ENCODE measurements around the gene MUSTN1. TPM values are rescaled to one million over a fixed set of nuclear protein-coding genes. Genes with fewer than 3 reads are reported as not detected.

MUSTN1 gene
- total and polyA plus RNA-seq, 4 donors: 0.25 to 12.1 (median 3.9) TPM

DNA sequence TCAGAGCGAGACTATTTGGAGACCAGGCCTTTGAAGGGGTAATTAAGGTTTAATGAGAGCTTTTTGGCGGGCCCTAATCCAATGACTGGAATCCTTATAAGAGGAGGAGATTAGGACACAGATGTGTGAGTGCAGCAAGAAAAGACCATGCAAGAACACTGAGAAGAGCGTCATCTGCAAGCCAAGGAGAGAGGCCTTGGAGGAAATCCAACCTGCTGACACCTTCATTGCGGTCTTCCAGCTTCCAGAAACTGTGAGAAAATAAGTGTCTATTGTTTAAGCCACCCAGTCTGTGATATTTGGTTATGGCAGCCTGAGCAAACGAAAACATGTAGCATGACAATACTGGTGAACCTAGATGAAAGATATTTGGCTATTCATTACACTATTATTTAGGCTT, 23.0 kb upstream of the MUSTN1 start:
- Histone ChIP-seq H3K4me1 (ENCODE audit: control insufficient read depth in 4 of 4, insufficient read depth in 4 of 4, low read length in 3 of 4) (no peaks in the 10 kb centered on the region), H3K9me3 (ENCODE audit: control insufficient read depth in 4 of 4, low read length in 3 of 4) (no peaks in the 10 kb centered on the region), H3K36me3 (ENCODE audit: control insufficient read depth in 4 of 4, insufficient read depth in 3 of 4, low read depth in 1 of 4, low read length in 3 of 4) (peaks cover 0 to 9% (median 0%) of the 10 kb centered on the region in 4 donors), H3K9ac (ENCODE audit: low read depth in 1 of 2, low read length in 2 of 2) (no peak overlapping the region), H3K4me3 (ENCODE audit: low read depth in 1 of 3, low read length in 3 of 3) (no peak overlapping the region), H3K27me3 (ENCODE audit: control insufficient read depth in 4 of 4, insufficient read depth in 4 of 4, low read length in 3 of 4) (no peaks in the 10 kb centered on the region), H3K27ac (ENCODE audit: low read depth in 1 of 2, low read length in 2 of 2) (no peak overlapping the region)
- 96% methylated on average over 5 of the region's 5 CpGs for WGBS
- TF ChIP-seq YY1 (IDR thresholded peaks at IDR 0.05) (no peak), MAX (IDR thresholded peaks at IDR 0.05) (no peak), FOXA1 (IDR thresholded peaks at IDR 0.05) (no peak), SP1 (IDR thresholded peaks at IDR 0.05) (no peak), NR2F2 (IDR thresholded peaks at IDR 0.05) (no peak), ZBTB33 (IDR thresholded peaks at IDR 0.05) (no peak), RAD21 (IDR thresholded peaks at IDR 0.05) (no peak), TAF1 (conservative IDR thresholded peaks at IDR 0.05) (no peak), HNF4A (conservative IDR thresholded peaks at IDR 0.05) (no peak), JUND (IDR thresholded peaks at IDR 0.05) (no peak), EGR1 (IDR thresholded peaks at IDR 0.05; ENCODE audit: low read depth in 2 of 2) (no peak), GABPA (IDR thresholded peaks at IDR 0.05 in 1 of 2, conservative IDR thresholded peaks at IDR 0.05 in 1 of 2) (no peak), REST (IDR thresholded peaks at IDR 0.05) (no peak), RXRA (IDR thresholded peaks at IDR 0.05) (no peak), FOXA2 (IDR thresholded peaks at IDR 0.05) (no peak), ATF3 (IDR thresholded peaks at IDR 0.05) (no peak)
- DNase-seq (ENCODE audit: low spot score): no peak

DNA sequence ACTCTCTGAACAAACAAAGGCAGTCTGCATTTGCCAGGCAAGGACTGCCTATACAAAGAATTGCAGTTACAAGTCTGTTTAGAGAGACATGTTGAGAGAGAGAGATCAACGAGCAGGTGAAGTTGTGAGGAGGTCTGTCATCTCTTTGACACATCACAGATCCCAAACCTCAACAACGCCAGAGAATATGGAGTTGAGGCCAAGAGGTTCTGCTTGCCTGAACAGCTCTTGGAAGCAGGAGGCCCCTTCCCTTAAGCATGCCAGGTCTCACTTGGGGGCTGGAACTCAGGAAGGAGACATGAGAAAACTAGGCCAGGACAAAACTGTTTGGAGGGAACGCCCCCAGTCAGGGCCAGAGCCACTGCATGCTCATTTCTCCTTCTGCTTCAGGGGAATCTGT, 22.3 kb upstream of the MUSTN1 start:
- DNase-seq (ENCODE audit: low spot score): no peak
- H3K36me3 ChIP-seq (ENCODE audit: control insufficient read depth in 4 of 4, insufficient read depth in 3 of 4, low read depth in 1 of 4, low read length in 3 of 4): peaks cover 0 to 14% (median 0%) of the 10 kb centered on the region in 4 donors
- H3K27me3 ChIP-seq (ENCODE audit: control insufficient read depth in 4 of 4, insufficient read depth in 4 of 4, low read length in 3 of 4): no peaks in the 10 kb centered on the region
- H3K4me3 ChIP-seq (ENCODE audit: low read depth in 1 of 3, low read length in 3 of 3): no peak overlapping the region
- no peak overlapping the region for H3K27ac ChIP-seq (ENCODE audit: low read depth in 1 of 2, low read length in 2 of 2)
- H3K4me1 ChIP-seq (ENCODE audit: control insufficient read depth in 4 of 4, insufficient read depth in 4 of 4, low read length in 3 of 4): no peaks in the 10 kb centered on the region
- 94% methylated on average over 3 of the region's 3 CpGs for WGBS
- H3K9ac ChIP-seq (ENCODE audit: low read depth in 1 of 2, low read length in 2 of 2): no peak overlapping the region
- H3K9me3 ChIP-seq (ENCODE audit: control insufficient read depth in 4 of 4, low read length in 3 of 4): no peaks in the 10 kb centered on the region
- TF ChIP-seq NR2F2 (IDR thresholded peaks at IDR 0.05): no peak
- no peak for TF ChIP-seq JUND (IDR thresholded peaks at IDR 0.05)
- TF ChIP-seq MAX (IDR thresholded peaks at IDR 0.05): no peak
- no peak for TF ChIP-seq RXRA (IDR thresholded peaks at IDR 0.05)
- no peak for TF ChIP-seq TAF1 (conservative IDR thresholded peaks at IDR 0.05)
- TF ChIP-seq FOXA2 (IDR thresholded peaks at IDR 0.05): no peak
- no peak for TF ChIP-seq YY1 (IDR thresholded peaks at IDR 0.05)
- no peak for TF ChIP-seq EGR1 (IDR thresholded peaks at IDR 0.05; ENCODE audit: low read depth in 2 of 2)
- no peak for TF ChIP-seq REST (IDR thresholded peaks at IDR 0.05)
- TF ChIP-seq GABPA (IDR thresholded peaks at IDR 0.05 in 1 of 2, conservative IDR thresholded peaks at IDR 0.05 in 1 of 2): no peak
- TF ChIP-seq ATF3 (IDR thresholded peaks at IDR 0.05): no peak
- no peak for TF ChIP-seq RAD21 (IDR thresholded peaks at IDR 0.05)
- TF ChIP-seq, protein P1, sequence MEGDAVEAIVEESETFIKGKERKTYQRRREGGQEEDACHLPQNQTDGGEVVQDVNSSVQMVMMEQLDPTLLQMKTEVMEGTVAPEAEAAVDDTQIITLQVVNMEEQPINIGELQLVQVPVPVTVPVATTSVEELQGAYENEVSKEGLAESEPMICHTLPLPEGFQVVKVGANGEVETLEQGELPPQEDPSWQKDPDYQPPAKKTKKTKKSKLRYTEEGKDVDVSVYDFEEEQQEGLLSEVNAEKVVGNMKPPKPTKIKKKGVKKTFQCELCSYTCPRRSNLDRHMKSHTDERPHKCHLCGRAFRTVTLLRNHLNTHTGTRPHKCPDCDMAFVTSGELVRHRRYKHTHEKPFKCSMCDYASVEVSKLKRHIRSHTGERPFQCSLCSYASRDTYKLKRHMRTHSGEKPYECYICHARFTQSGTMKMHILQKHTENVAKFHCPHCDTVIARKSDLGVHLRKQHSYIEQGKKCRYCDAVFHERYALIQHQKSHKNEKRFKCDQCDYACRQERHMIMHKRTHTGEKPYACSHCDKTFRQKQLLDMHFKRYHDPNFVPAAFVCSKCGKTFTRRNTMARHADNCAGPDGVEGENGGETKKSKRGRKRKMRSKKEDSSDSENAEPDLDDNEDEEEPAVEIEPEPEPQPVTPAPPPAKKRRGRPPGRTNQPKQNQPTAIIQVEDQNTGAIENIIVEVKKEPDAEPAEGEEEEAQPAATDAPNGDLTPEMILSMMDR (IDR thresholded peaks at IDR 0.05; ENCODE audit: low read depth, low read length, missing input control): no peak
- no peak for TF ChIP-seq SP1 (IDR thresholded peaks at IDR 0.05)

All from liver (tissue), 9 donors.